OCI-LY3 (cell line): Measurements from ENCODE around the gene MPHOSPH8.

ENCODE experiments used
- H2AFZ ChIP-seq: fragments of 200-600, 300-600 bp; shearing (Covaris generic); 2 replicates; pipeline ENCODE4 v1.6.0; 2014; ENCODE audit warnings: antibody characterized with exemption, low read depth, low read length
- H3K27ac ChIP-seq: fragments of 200-600, 300-600 bp; sonication (generic); 2 replicates; pipeline ENCODE4 v1.5.1; 2014; ENCODE audit warnings: mild to moderate bottlenecking, low read length, moderate library complexity, mixed read lengths
- H3K27me3 ChIP-seq: fragments of 200-600, 300-600 bp; sonication (generic); 2 replicates; pipeline ENCODE4 v1.6.1; 2014; ENCODE audit warnings: low read depth, low read length, mixed read lengths
- H3K36me3 ChIP-seq: fragments of 200-600, 300-600 bp; sonication (generic); replicated peaks from 2 replicates; pipeline ENCODE3; 2014; ENCODE audit warnings: low read depth, low read length, mixed read lengths
- H3K4me1 ChIP-seq: fragments of 300-600, 200-600 bp; sonication (generic); 2 replicates; pipeline ENCODE4 v1.6.1; 2014; ENCODE audit warnings: low read length, mixed read lengths
- H3K4me2 ChIP-seq: fragments of 200-600, 300-600 bp; sonication (generic); 2 replicates; pipeline ENCODE4 v1.6.1; 2014; ENCODE audit warnings: low read length, mixed read lengths
- H3K4me3 ChIP-seq: fragments of 300-600, 200-600 bp; sonication (generic); 2 replicates; pipeline ENCODE4 v1.5.1; 2014; ENCODE audit warnings: antibody characterized with exemption, mild to moderate bottlenecking, low read length, moderate library complexity
- H3K79me2 ChIP-seq: fragments of 300-600, 200-600 bp; shearing (Covaris generic); 2 replicates; pipeline ENCODE4 v1.6.1; 2014; ENCODE audit warnings: mild to moderate bottlenecking, low read length, mixed read lengths
- H3K9ac ChIP-seq: fragments of 300-600, 200-600 bp; shearing (Covaris generic); 2 replicates; pipeline ENCODE4 v1.6.0; 2014; ENCODE audit warnings: mild to moderate bottlenecking, low read length, moderate library complexity
- H3K9me3 ChIP-seq: fragments of 200-600, 300-600 bp; shearing (Covaris generic); 2 replicates; pipeline ENCODE4 v1.6.1; 2014; ENCODE audit warnings: low read length, mixed read lengths; ENCODE audit not compliant: insufficient read depth
- H4K20me1 ChIP-seq: fragments of 200-600, 300-600 bp; sonication (generic); 2 replicates; pipeline ENCODE4 v1.6.1; 2016; ENCODE audit warnings: low read length, mixed read lengths; ENCODE audit not compliant: insufficient read depth
- CTCF ChIP-seq: fragments of 200-600, 300-600 bp; sonication (generic); IDR thresholded peaks from 2 replicates; pipeline ENCODE4 v1.5.1; 2014; ENCODE audit warnings: antibody characterized with exemption, low read length, low read depth
- EZH2phosphoT487 ChIP-seq: fragments of 200-600 bp; shearing (Covaris generic); IDR thresholded peaks from 2 replicates; pipeline ENCODE4 v1.6.1; 2018; ENCODE audit warnings: antibody characterized with exemption, mixed run types, low read depth

Gene MPHOSPH8

GRCh38 chr13:19604306-19604705 is 29.2 kb upstream of the MPHOSPH8 start:
- H3K79me2 ChIP-seq: peaks cover 74% of the 10 kb centered on the region

GRCh38 chr13:19605161-19605955 is 28.1 kb upstream of the MPHOSPH8 start:
- Histone ChIP-seq H3K4me1 (peaks cover 19% of the 10 kb centered on the region), H3K4me3 (no peak overlapping the region), H3K27ac (no peak overlapping the region), H3K9me3 (peaks cover 13% of the 10 kb centered on the region), H3K27me3 (no peaks in the 10 kb centered on the region), H4K20me1 (peaks cover 7% of the 10 kb centered on the region; the same call in 1 of the 2 replicates), H3K36me3 (peaks cover 57% of the 10 kb centered on the region), H3K79me2 (peaks cover 85% of the 10 kb centered on the region), H2AFZ (no peak overlapping the region), H3K9ac (no peak overlapping the region), H3K4me2 (no peak overlapping the region)
- no peak for TF ChIP-seq CTCF
- TF ChIP-seq EZH2phosphoT487: no peak

More at GRCh38 chr13:19604306-19604705, 29.2 kb upstream of the MPHOSPH8 start:
- Histone ChIP-seq H3K9me3 (peaks cover 13% of the 10 kb centered on the region), H2AFZ (no peak overlapping the region), H3K4me3 (no peak overlapping the region), H3K36me3 (peaks cover 54% of the 10 kb centered on the region), H4K20me1 (peaks cover 7% of the 10 kb centered on the region; the same call in 1 of the 2 replicates), H3K9ac (no peak overlapping the region), H3K4me2 (no peak overlapping the region), H3K27me3 (no peaks in the 10 kb centered on the region), H3K4me1 (peaks cover 19% of the 10 kb centered on the region), H3K27ac (no peak overlapping the region)
- TF ChIP-seq CTCF: no peak
- TF ChIP-seq EZH2phosphoT487: no peak

GRCh38 chr13:19606152-19606551 is 27.3 kb upstream of the MPHOSPH8 start:
- Histone ChIP-seq H3K4me3 (no peak overlapping the region), H3K36me3 (peaks cover 62% of the 10 kb centered on the region), H3K9me3 (peaks cover 13% of the 10 kb centered on the region), H3K4me2 (0 out of 2 replicates have a peak overlapping the region, but pooled peaks have one; percentile 3), H3K4me1 (peaks cover 18% of the 10 kb centered on the region), H3K27me3 (no peaks in the 10 kb centered on the region), H3K27ac (peak overlapping the region; percentile 10; the same call in 1 of the 2 replicates), H4K20me1 (peaks cover 7% of the 10 kb centered on the region; the same call in 1 of the 2 replicates), H3K9ac (no peak overlapping the region), H2AFZ (no peak overlapping the region), H3K79me2 (peaks cover 92% of the 10 kb centered on the region)
- TF ChIP-seq EZH2phosphoT487: no peak
- no peak for TF ChIP-seq CTCF

- peaks cover 7% of the 10 kb centered on the region; the same call in 1 of the 2 replicates for H4K20me1 ChIP-seq
- H3K27me3 ChIP-seq: no peaks in the 10 kb centered on the region
- H3K9ac ChIP-seq: no peak overlapping the region
- H3K9me3 ChIP-seq: peaks cover 13% of the 10 kb centered on the region
- no peak overlapping the region for H3K4me2 ChIP-seq
- no peak overlapping the region for H3K4me3 ChIP-seq
- H3K36me3 ChIP-seq: peaks cover 62% of the 10 kb centered on the region
- H3K79me2 ChIP-seq: peaks cover 97% of the 10 kb centered on the region
- peaks cover 14% of the 10 kb centered on the region for H3K4me1 ChIP-seq
- H2AFZ ChIP-seq: no peak overlapping the region
- no peak overlapping the region for H3K27ac ChIP-seq
- no peak for TF ChIP-seq EZH2phosphoT487
- TF ChIP-seq CTCF: no peak
Measured at GRCh38 chr13:19606737-19607136, 26.7 kb upstream of the MPHOSPH8 start.
